Lung (tissue), 12 donors: ENCODE data around the gene KHDRBS1. TPM values are rescaled to one million over a fixed set of nuclear protein-coding genes. Genes with fewer than 3 reads are reported as not detected.
"Not testable (repeated sequence)": the region's sequence is repeated elsewhere in the genome, so short reads cannot be mapped to it uniquely, and the experiment has no call there.

Experiments
- ATAC-seq: fragments of 200-7000 bp; cut with Tn5 transposase; one replicate; pipeline ENCODE4 v1.9.1; 2020; ENCODE audit warnings: moderate number of reproducible peaks; ENCODE audit not compliant: insufficient read depth, low FRiP score
- DNase-seq, 3 donors: peaks; one replicate each; pipeline ENCODE4 v3.0.0-alpha.2; 2013 to 2017
- H3K27ac ChIP-seq, 2 donors: one replicate each; pipeline ENCODE4 v1.5.1; 2013; ENCODE audit warnings: mild to moderate bottlenecking in 2 of 2, moderate library complexity in 2 of 2, control low read depth in 1 of 2, inconsistent platforms in 1 of 2, low read depth in 1 of 2, low read length in 1 of 2
- H3K27me3 ChIP-seq, 3 donors: one replicate each; pipeline ENCODE4 v1.5.1; 2013; ENCODE audit warnings: low read length in 2 of 3; ENCODE audit not compliant: control insufficient read depth in 3 of 3, insufficient read depth in 3 of 3
- H3K36me3 ChIP-seq, 4 donors: one replicate each; pipeline ENCODE4 v1.5.1; 2013; ENCODE audit warnings: low read length in 4 of 4, mild to moderate bottlenecking in 1 of 4, moderate library complexity in 1 of 4; ENCODE audit not compliant: control insufficient read depth in 4 of 4, insufficient read depth in 4 of 4
- H3K4me1 ChIP-seq, 5 donors: one replicate each; pipeline ENCODE4 v1.5.1; 2013; ENCODE audit warnings: low read length in 5 of 5, mild to moderate bottlenecking in 2 of 5, moderate library complexity in 1 of 5; ENCODE audit not compliant: control insufficient read depth in 5 of 5, insufficient read depth in 5 of 5
- H3K4me3 ChIP-seq: one replicate; pipeline ENCODE4 v1.5.1; 2013; ENCODE audit warnings: mild to moderate bottlenecking, control low read depth, moderate library complexity
- H3K9ac ChIP-seq, 2 donors: one replicate each; pipeline ENCODE4 v1.5.1; 2013; ENCODE audit warnings: low read length in 2 of 2, control low read depth in 1 of 2; ENCODE audit not compliant: insufficient read depth in 1 of 2
- H3K9me3 ChIP-seq, 4 donors: one replicate each; pipeline ENCODE4 v1.5.1; 2013; ENCODE audit warnings: low read length in 3 of 4, mild to moderate bottlenecking in 1 of 4, moderate library complexity in 1 of 4; ENCODE audit not compliant: control insufficient read depth in 4 of 4, insufficient read depth in 3 of 4
- WGBS, 2 donors: extraction: QIAGEN DNeasy Blood & Tissue Kit; methylation state at CpG; one replicate each; pipeline ENCODE4 v1.1.7; 2013; 5-methylcytosine and 5-hydroxymethylcytosine counted together
- polyA plus RNA-seq, 2 donors: library from polyadenylated mRNA; stranded (reverse); fragments of 200-250 nt; gene quantifications; one replicate each; pipeline ENCODE4 v1.2.1, GENCODE V29; 2013
- total RNA-seq, 2 donors: library from RNA; depleted of rRNA in 1 of 2; stranded (reverse); fragments of >200 nt in 1 of 2; gene quantifications; one replicate each; pipeline ENCODE4 v1.2.1, GENCODE V29; 2014 to 2021
- TF ChIP-seq, protein P1 (sequence below): IDR thresholded peaks from 2 replicates; pipeline ENCODE4 v1.5.1; 2012; ENCODE audit warnings: mild to moderate bottlenecking; ENCODE audit errors: control extremely low read depth, extremely low read depth
- donor health status: control.
- donor health status: control.
- donor health status: Bipolar disorder and iron deficiency.
- donor health status: healthy.
- donor health status: DM: yes; HTN: yes; CAD: no.

Gene KHDRBS1
- total and polyA plus RNA-seq, 4 donors, result 51.7 to 138 (median 82.2) TPM

DNA sequence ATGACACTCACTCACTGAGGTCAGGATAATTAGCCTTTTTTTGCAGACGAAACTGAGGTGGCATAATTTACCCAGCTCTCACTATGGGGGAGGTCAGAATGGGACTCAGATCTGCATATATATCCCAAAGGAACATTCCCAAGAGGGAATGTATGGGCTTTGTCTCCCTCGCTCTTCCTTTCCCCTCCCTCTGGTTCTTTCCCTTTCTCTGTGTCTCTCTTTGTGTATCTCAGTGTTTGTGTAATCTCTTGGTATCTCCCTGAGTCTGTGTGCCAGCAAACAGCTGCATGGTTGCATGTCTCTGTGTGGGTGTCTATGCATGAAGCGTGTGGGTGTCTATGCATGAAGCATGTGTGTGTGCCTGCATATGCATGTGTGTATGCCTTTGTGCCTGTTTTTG is 63.8 kb downstream of the KHDRBS1 start:
- Histone ChIP-seq H3K36me3 (peaks cover 6 to 30% (median 25%) of the 10 kb centered on the region in 4 donors), H3K4me1 (peaks cover 0 to 6% (median 3%) of the 10 kb centered on the region in 5 donors), H3K9ac (no peak overlapping the region), H3K4me3 (no peak overlapping the region), H3K27ac (no peak overlapping the region), H3K9me3 (no peaks in the 10 kb centered on the region), H3K27me3 (no peaks in the 10 kb centered on the region)
- WGBS, 2 donors, result 87 to 91% methylated on average over 3 of the region's 3 CpGs
- no peak for ATAC-seq
- DNase-seq, result no peak
- TF ChIP-seq, protein P1, sequence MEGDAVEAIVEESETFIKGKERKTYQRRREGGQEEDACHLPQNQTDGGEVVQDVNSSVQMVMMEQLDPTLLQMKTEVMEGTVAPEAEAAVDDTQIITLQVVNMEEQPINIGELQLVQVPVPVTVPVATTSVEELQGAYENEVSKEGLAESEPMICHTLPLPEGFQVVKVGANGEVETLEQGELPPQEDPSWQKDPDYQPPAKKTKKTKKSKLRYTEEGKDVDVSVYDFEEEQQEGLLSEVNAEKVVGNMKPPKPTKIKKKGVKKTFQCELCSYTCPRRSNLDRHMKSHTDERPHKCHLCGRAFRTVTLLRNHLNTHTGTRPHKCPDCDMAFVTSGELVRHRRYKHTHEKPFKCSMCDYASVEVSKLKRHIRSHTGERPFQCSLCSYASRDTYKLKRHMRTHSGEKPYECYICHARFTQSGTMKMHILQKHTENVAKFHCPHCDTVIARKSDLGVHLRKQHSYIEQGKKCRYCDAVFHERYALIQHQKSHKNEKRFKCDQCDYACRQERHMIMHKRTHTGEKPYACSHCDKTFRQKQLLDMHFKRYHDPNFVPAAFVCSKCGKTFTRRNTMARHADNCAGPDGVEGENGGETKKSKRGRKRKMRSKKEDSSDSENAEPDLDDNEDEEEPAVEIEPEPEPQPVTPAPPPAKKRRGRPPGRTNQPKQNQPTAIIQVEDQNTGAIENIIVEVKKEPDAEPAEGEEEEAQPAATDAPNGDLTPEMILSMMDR, result no peak

DNA sequence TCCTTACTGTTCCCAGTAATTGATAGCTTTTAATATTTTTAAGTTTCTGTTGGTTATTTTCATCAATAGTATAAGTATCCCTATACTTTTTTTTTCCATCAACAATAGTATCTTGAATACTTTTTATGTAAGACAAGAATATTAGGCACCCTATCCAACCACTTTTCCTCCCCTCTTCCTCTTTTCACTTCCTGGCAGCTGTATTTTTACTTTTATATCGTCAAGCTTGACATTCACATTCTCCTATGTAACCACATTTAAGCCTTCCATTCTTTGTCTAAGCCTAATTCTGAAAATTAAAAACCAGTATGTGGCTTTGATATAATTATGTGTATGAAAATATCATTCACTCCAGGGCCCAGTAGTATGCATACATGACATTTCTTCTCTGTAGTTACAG is 68.4 kb downstream of the KHDRBS1 start:
- no peaks in the 10 kb centered on the region for H3K9me3 ChIP-seq
- no peak overlapping the region for H3K27ac ChIP-seq
- no peak overlapping the region for H3K4me3 ChIP-seq
- no peaks in the 10 kb centered on the region for H3K27me3 ChIP-seq
- H3K4me1 ChIP-seq, result no peaks in the 10 kb centered on the region
- no peak for DNase-seq
- WGBS, 2 donors, result 34 to 47% methylated on average over 1 of the region's 1 CpG
- ATAC-seq, result no peak
- TF ChIP-seq, protein P1, result no peak
- no peak overlapping the region for H3K9ac ChIP-seq
- H3K36me3 ChIP-seq, result peaks cover 14 to 41% (median 26%) of the 10 kb centered on the region in 4 donors

GRCh38 chr1:32086381-32086780 is 72.7 kb downstream of the KHDRBS1 start:
- not testable (repeated sequence) for ATAC-seq
- peaks cover 8 to 41% (median 16%) of the 10 kb centered on the region in 4 donors for H3K36me3 ChIP-seq
- 98 to 100% methylated on average over 2 of the region's 2 CpGs for WGBS, 2 donors

GRCh38 chr1:32091176-32091575 is 77.5 kb downstream of the KHDRBS1 start:
- WGBS, 2 donors, result 97 to 98% methylated on average over 8 of the region's 8 CpGs
- TF ChIP-seq, protein P1, result no peak
- ATAC-seq (no peak), DNase-seq (no peak)
- Histone ChIP-seq H3K36me3 (peaks cover 4 to 45% (median 32%) of the 10 kb centered on the region in 4 donors), H3K4me1 (no peaks in the 10 kb centered on the region), H3K4me3 (no peak overlapping the region), H3K27ac (no peak overlapping the region), H3K9ac (no peak overlapping the region), H3K9me3 (no peaks in the 10 kb centered on the region), H3K27me3 (no peaks in the 10 kb centered on the region)

More at GRCh38 chr1:32086381-32086780, 72.7 kb downstream of the KHDRBS1 start:
- not testable (repeated sequence) for H3K4me1 ChIP-seq, DNase-seq, H3K9me3 ChIP-seq, H3K27me3 ChIP-seq, H3K9ac ChIP-seq, H3K27ac ChIP-seq, H3K4me3 ChIP-seq
